SK-N-MC (cell line): Measurements from ENCODE around the gene LRP8.
"Not testable (repeated sequence)": the region's sequence is repeated elsewhere in the genome, so short reads cannot be mapped to it uniquely, and the experiment has no call there.

Source experiments
- DNase-seq: peaks from one replicate; pipeline ENCODE4 v3.0.0-alpha.2; 2011; ENCODE audit warnings: low read depth, low spot score
- H3K27ac ChIP-seq: fragments of 200-600 bp; sonication (generic); 2 replicates; pipeline ENCODE4 v1.5.1; 2016; ENCODE audit warnings: mixed run types
- H3K36me3 ChIP-seq: fragments of 200-600 bp; sonication (generic); 2 replicates; pipeline ENCODE4 v1.6.1; 2017; ENCODE audit warnings: antibody characterized with exemption, low read length, mixed read lengths; ENCODE audit not compliant: insufficient read depth
- H3K4me3 ChIP-seq: fragments of 200-600 bp; sonication (generic); 2 replicates; pipeline ENCODE4 v1.5.1; 2016
- H3K9ac ChIP-seq: fragments of 200-600 bp; sonication (generic); 2 replicates; pipeline ENCODE4 v1.8.0; 2017; ENCODE audit warnings: mixed run types, mixed read lengths; ENCODE audit not compliant: insufficient read length
- H3K9me3 ChIP-seq: fragments of 200-600 bp; sonication (generic); 2 replicates; pipeline ENCODE4 v1.6.1; 2017; ENCODE audit warnings: low read depth, mild to moderate bottlenecking, antibody characterized with exemption, low read length, moderate library complexity, mixed read lengths
- EZH2 ChIP-seq: fragments of 200-600 bp; sonication (generic); IDR thresholded peaks from one replicate; pipeline ENCODE4 v1.6.1; 2017; ENCODE audit warnings: antibody characterized with exemption
- FOXP2 ChIP-seq: optimal IDR thresholded peaks from 2 replicates; pipeline ENCODE3; 2011; ENCODE audit warnings: mild to moderate bottlenecking, moderate library complexity; ENCODE audit not compliant: insufficient read depth; ENCODE audit errors: extremely low read length, control extremely low read depth
- POLR2AphosphoS5 ChIP-seq: IDR thresholded peaks from 2 replicates; pipeline ENCODE4 v1.6.1; 2012; ENCODE audit warnings: mild to moderate bottlenecking, low read depth, low read length, borderline replicate concordance

LRP8 gene

GRCh38 chr1:53284224-53285020, 43.4 kb downstream of the LRP8 start:
- Histone ChIP-seq H3K27ac (no peak overlapping the region), H3K9me3 (no peaks in the 10 kb centered on the region), H3K4me3 (no peak overlapping the region), H3K9ac (no peak overlapping the region), H3K36me3 (peaks cover 8% of the 10 kb centered on the region)
- no peak for DNase-seq
- no peak for TF ChIP-seq FOXP2
- no peak for TF ChIP-seq EZH2
- TF ChIP-seq POLR2AphosphoS5: no peak

GRCh38 chr1:53283156-53283555, 44.7 kb downstream of the LRP8 start:
- DNase-seq, H3K36me3 ChIP-seq: not testable (repeated sequence)

DNA sequence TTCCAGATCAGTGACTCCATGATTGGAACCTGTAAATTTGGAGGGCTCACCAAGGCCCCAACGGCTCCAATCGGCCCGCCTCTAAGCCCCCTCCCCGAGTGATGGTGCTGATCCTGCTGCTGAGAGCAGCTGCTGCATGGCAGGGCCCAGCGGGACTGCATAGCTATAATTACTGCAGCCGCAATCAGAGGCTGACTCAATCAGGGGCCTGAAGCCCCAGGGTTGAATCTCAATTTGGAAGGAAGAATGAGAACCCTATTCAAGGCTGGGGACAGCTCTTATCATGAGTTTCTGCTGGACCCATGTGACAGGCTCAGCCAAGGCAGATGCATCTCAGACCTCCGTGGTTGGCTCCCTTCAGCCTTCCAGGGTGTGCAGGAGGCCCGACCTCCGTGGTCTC, 46.7 kb downstream of the LRP8 start:
- Histone ChIP-seq H3K27ac (no peak overlapping the region), H3K4me3 (no peak overlapping the region), H3K36me3 (peaks cover 11% of the 10 kb centered on the region), H3K9me3 (no peaks in the 10 kb centered on the region), H3K9ac (no peak overlapping the region)
- no peak for DNase-seq
- TF ChIP-seq POLR2AphosphoS5 (no peak), EZH2 (no peak), FOXP2 (no peak)

More at GRCh38 chr1:53283156-53283555, 44.7 kb downstream of the LRP8 start:
- not testable (repeated sequence) for H3K4me3 ChIP-seq, H3K9ac ChIP-seq, H3K9me3 ChIP-seq, H3K27ac ChIP-seq

DNA sequence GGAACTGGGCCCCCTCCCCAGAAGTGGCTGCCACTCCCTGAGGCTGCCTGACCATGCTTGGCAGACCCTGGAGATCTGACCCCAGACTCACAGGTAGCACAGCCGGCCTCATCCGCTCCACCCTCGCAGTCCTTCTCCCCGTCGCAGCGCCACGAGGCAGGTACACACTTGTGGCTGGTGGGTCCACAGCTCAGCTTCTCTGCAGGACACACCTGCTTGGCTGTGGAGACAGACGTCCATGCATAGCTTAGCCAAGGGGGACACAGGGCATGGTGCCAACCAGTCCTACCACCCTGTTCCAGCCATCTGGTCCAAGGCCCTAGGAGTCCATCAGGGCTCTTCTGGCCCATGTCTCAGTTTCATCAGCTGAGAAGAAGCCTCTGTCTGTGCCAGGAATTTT, 47.4 kb downstream of the LRP8 start:
- no peaks in the 10 kb centered on the region for H3K9me3 ChIP-seq
- H3K27ac ChIP-seq: no peak overlapping the region
- H3K9ac ChIP-seq: no peak overlapping the region
- H3K36me3 ChIP-seq: peaks cover 11% of the 10 kb centered on the region
- H3K4me3 ChIP-seq: no peak overlapping the region
- DNase-seq: no peak
- no peak for TF ChIP-seq POLR2AphosphoS5
- no peak for TF ChIP-seq EZH2
- TF ChIP-seq FOXP2: no peak

DNA sequence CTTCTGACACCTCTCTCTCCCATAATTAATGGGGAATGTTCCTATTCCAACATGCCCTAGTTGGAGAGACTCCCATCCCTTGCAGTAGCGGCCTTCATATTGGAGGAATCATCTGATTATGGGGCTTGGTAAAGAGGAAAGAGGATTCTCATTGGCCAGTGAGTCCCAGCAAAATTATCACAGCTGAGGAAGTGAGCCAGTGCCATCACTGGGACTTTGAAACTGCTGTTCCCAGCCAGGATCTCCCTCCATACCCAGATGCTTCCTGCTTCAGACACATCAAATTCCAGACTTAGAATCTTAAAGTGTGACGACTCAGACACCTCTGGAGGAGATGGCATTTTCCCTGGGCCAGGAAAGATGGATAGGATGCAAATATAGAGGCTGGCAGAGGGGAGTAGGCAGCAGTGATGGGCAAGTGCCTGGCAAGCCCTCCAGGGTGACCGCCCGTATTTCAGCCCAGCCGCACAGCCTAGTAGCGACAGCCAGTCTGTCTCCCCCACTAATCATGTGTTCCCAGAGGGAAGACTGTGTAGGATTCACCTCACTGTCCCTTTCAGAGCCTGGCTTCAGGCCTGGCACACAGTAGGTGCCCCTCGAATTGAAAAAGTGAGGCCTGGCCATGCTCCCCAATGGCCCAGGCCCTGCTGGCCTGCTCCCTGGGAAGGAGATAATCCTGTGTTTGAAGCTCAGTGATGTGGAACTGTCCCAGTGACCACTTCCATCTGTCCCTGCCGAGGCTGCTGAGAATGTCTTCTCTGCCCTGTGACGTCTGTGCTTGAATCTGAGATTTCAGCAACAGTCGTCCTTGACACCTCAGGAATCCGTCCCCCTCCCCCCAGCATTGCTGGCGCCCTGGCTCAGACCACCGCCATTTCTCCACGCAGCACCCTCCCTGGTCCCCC, 48.3 kb downstream of the LRP8 start:
- no peak for DNase-seq
- no peak overlapping the region for H3K4me3 ChIP-seq
- no peak for TF ChIP-seq POLR2AphosphoS5
- no peak for TF ChIP-seq EZH2
- TF ChIP-seq FOXP2: no peak
- H3K27ac ChIP-seq: 0 out of 2 replicates have a peak overlapping the region, but pooled peaks have one; percentile 19
- H3K9ac ChIP-seq: no peak overlapping the region
- H3K9me3 ChIP-seq: no peaks in the 10 kb centered on the region
- H3K36me3 ChIP-seq: peaks cover 7% of the 10 kb centered on the region; the same call in 1 of the 2 replicates

DNA sequence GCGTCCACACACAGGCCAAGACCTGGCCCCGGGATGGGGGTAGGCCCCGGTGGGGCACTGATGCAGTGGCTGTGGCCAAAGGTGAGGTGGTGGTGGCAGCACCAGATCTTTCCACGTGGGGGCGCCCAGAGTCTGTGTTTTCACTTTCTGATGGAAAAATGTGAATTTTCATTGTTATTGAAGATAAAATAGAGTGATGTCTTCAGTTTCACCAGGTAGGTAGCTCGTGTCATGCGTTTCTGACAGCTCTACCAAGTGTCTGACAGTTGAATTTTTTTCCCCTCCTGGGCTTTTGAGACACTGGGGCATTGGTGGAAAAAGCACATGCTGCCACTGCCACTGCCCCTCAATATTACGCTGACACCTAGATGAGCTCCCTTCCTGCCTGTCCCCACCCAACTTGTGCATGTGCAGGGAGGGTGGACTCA, 49.6 kb downstream of the LRP8 start:
- H3K9me3 ChIP-seq: no peaks in the 10 kb centered on the region

DNA sequence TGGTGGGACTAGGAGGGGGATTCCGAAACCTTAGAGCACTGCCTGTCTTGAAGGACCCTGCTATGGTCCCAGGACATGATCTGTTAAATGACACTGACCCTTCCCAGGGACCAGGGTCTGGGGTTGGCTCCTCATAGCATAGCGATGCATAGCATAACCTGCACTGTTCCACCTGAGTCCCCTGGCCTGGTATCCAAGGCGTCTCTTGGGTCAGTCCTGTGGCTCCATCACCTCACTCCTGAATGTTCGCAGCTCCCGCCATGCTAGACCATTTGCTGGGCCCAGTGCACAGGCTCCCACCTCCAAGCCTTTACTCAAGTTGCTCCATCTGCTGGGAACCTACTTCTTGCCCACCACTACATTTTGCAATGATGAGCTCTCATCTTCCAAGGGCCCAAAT, 50.5 kb downstream of the LRP8 start:
- Histone ChIP-seq H3K9ac (no peak overlapping the region), H3K9me3 (no peaks in the 10 kb centered on the region), H3K4me3 (no peak overlapping the region), H3K36me3 (peaks cover 7% of the 10 kb centered on the region; the same call in 1 of the 2 replicates), H3K27ac (no peak overlapping the region)
- no peak for DNase-seq
- TF ChIP-seq FOXP2: no peak
- no peak for TF ChIP-seq EZH2
- TF ChIP-seq POLR2AphosphoS5: no peak

More for the DNA sequence above, 49.6 kb downstream of the LRP8 start:
- no peak overlapping the region for H3K4me3 ChIP-seq
- no peak overlapping the region for H3K9ac ChIP-seq
- TF ChIP-seq EZH2 (no peak), POLR2AphosphoS5 (no peak), FOXP2 (no peak)
- H3K27ac ChIP-seq: no peak overlapping the region
- peaks cover 7% of the 10 kb centered on the region; the same call in 1 of the 2 replicates for H3K36me3 ChIP-seq
- DNase-seq: no peak

- no peak for DNase-seq
- Histone ChIP-seq H3K9ac (no peak overlapping the region), H3K4me3 (no peak overlapping the region), H3K27ac (no peak overlapping the region), H3K9me3 (no peaks in the 10 kb centered on the region), H3K36me3 (peaks cover 7% of the 10 kb centered on the region; the same call in 1 of the 2 replicates)
- no peak for TF ChIP-seq POLR2AphosphoS5
- TF ChIP-seq FOXP2: no peak
- no peak for TF ChIP-seq EZH2
These were observed 51.0 kb downstream of the LRP8 start for GRCh38 chr1:53276902-53277281.
